ENCODE results near the gene CCHCR1. TPM values are rescaled to one million over a fixed set of nuclear protein-coding genes. Genes with fewer than 3 reads are reported as not detected.

CCHCR1 gene
- total and polyA plus RNA-seq, 9 of the 15 experiments (the other 6 are each of a cell fraction or from before 2014, with no cell fraction given) = 1.2 to 47.3 (median 32.0) TPM

- TF ChIP-seq ZBTB40 (IDR thresholded peaks at IDR 0.05) = no peak
- TF ChIP-seq ZBTB40 (CRISPR knock-in tag; IDR thresholded peaks at IDR 0.05) = no peak
- no peak for TF ChIP-seq SNRNP70 (optimal IDR thresholded peaks at IDR 0.05; ENCODE audit: low read depth, low read length)
- no peak for TF ChIP-seq ZNF696 (CRISPR knock-in tag; conservative IDR thresholded peaks at IDR 0.05)
- TF ChIP-seq CTBP1 (IDR thresholded peaks at IDR 0.05; ENCODE audit: borderline replicate concordance) = no peak
- no peak for TF ChIP-seq TCF7 (IDR thresholded peaks at IDR 0.05; ENCODE audit: borderline replicate concordance)
- no peak for TF ChIP-seq WHSC1 (IDR thresholded peaks at IDR 0.05; ENCODE audit: low read length)
- no peak for TF ChIP-seq RAD21 (CRISPR knock-in tag; conservative IDR thresholded peaks at IDR 0.05 in 1 of 2, IDR thresholded peaks at IDR 0.05 in 1 of 2)
Observed at GRCh38 chr6:31144296-31144969, 13.2 kb downstream of the CCHCR1 start (continued).
